Esophagus squamous epithelium (tissue), 5 donors: Measurements from ENCODE around the gene ASTN2. TPM values are rescaled to one million over a fixed set of nuclear protein-coding genes. Genes with fewer than 3 reads are reported as not detected.

Experiments
- DNase-seq: peaks from one replicate; lab custom pipeline; 2025; lab: John Stamatoyannopoulos, UW
- H3K27ac ChIP-seq, 4 donors: fragments of 200-600 bp; sonication (generic); one replicate each; pipeline ENCODE4 v1.5.1; 2016 to 2019; ENCODE audit warnings: mild to moderate bottlenecking in 1 of 4
- H3K27me3 ChIP-seq, 4 donors: fragments of 200-600 bp; sonication (generic); 1 replicate in 3 of 4; 2 replicates in 1 of 4; pipeline versions ENCODE4 v1.5.1 to v1.6.0; 2017 to 2021; ENCODE audit warnings: antibody characterized with exemption in 1 of 4
- H3K36me3 ChIP-seq, 3 donors: fragments of 200-600 bp; sonication (generic); one replicate each; pipeline ENCODE4 v1.5.1; 2016 to 2019
- H3K4me1 ChIP-seq, 3 donors: fragments of 200-600 bp; sonication (generic); one replicate each; pipeline ENCODE4 v1.5.1; 2017 to 2019
- H3K4me3 ChIP-seq, 4 donors: fragments of 200-600 bp; sonication (generic); 1 replicate in 3 of 4; 2 replicates in 1 of 4; pipeline ENCODE4 v1.5.1; 2016 to 2019; ENCODE audit warnings: mild to moderate bottlenecking in 2 of 4, moderate library complexity in 1 of 4
- H3K9me3 ChIP-seq, 3 donors: fragments of 200-600 bp; sonication (generic); one replicate each; pipeline ENCODE4 v1.5.1; 2016 to 2019
- POLR2A ChIP-seq, 4 donors: fragments of 450-650 bp; IDR thresholded peaks; one replicate each; pipeline ENCODE4 v1.6.1; 2017; ENCODE audit warnings: antibody characterized with exemption in 4 of 4, mild to moderate bottlenecking in 4 of 4, moderate library complexity in 3 of 4
- WGBS, 2 donors: methylation state at CpG; one replicate each; pipeline ENCODE4 v1.1.5; 2018; 5-methylcytosine and 5-hydroxymethylcytosine counted together
- intact Hi-C: fragments of 100-400 bp; cut with DNase I; formaldehyde crosslinking; loops from one replicate; pipeline ENCODE4 v1.15.0; 2022
- total RNA-seq, 4 donors: library from RNA; depleted of rRNA; stranded (reverse); fragments of >200 nt; gene quantifications; one replicate each; pipeline ENCODE4 v1.1.0, GENCODE V29; 2016
- TF ChIP-seq, protein P1 (sequence below), 6 experiments: fragments of 450-650 bp in 4 of 6; fragments of 200-600 bp in 2 of 6; sonication (generic) in 2 of 6; IDR thresholded peaks; one replicate each; pipeline ENCODE4 v1.5.1; 2016 to 2019; ENCODE audit warnings: antibody characterized with exemption in 6 of 6, mild to moderate bottlenecking in 4 of 6, moderate library complexity in 4 of 6
- donor health status: DM: yes; HTN: yes; CAD: no.

Gene ASTN2
- total RNA-seq, 4 donors from 2014 or later = 0.13 to 1.9 (median 0.27) TPM; not detected in 1

- Histone ChIP-seq H3K4me3 (no peak overlapping the region), H3K9me3 (no peaks in the 10 kb centered on the region), H3K36me3 (no peaks in the 10 kb centered on the region), H3K4me1 (no peaks in the 10 kb centered on the region), H3K27me3 (no peaks in the 10 kb centered on the region), H3K27ac (no peak overlapping the region)
- no peak for DNase-seq
- intact Hi-C loops = no loop called here
- TF ChIP-seq, protein P1, sequence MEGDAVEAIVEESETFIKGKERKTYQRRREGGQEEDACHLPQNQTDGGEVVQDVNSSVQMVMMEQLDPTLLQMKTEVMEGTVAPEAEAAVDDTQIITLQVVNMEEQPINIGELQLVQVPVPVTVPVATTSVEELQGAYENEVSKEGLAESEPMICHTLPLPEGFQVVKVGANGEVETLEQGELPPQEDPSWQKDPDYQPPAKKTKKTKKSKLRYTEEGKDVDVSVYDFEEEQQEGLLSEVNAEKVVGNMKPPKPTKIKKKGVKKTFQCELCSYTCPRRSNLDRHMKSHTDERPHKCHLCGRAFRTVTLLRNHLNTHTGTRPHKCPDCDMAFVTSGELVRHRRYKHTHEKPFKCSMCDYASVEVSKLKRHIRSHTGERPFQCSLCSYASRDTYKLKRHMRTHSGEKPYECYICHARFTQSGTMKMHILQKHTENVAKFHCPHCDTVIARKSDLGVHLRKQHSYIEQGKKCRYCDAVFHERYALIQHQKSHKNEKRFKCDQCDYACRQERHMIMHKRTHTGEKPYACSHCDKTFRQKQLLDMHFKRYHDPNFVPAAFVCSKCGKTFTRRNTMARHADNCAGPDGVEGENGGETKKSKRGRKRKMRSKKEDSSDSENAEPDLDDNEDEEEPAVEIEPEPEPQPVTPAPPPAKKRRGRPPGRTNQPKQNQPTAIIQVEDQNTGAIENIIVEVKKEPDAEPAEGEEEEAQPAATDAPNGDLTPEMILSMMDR (IDR thresholded peaks at IDR 0.05) = no peak
- no peak for TF ChIP-seq POLR2A (IDR thresholded peaks at IDR 0.05)
- 61 to 70% methylated on average over 4 of the region's 4 CpGs for WGBS, 2 donors
Observed at GRCh38 chr9:117363006-117363405, 51.9 kb downstream of the ASTN2 start.

DNA sequence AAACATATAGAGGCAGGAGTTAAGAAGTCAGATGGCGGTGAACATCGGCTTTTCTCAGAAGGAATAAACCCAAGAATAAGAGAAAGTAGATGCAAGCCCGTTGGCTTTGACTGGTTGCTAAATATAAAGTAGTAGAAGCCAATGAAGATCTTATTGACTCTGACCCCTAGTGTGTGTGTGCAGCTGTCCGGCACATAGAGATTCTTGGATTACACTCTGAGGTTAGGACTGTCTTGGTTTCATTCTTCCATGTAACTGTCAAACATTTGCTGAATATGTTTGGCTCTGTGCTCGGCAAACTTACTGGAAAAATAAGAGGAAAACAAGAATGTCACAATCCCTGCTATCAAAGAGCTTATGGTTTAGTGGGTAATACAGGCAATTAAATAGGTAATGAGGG lies 54.9 kb downstream of the ASTN2 start:
- no peaks in the 10 kb centered on the region for H3K36me3 ChIP-seq
- TF ChIP-seq, protein P1 (IDR thresholded peaks at IDR 0.05) = no peak
- no peak for TF ChIP-seq POLR2A (IDR thresholded peaks at IDR 0.05)
- no peaks in the 10 kb centered on the region for H3K9me3 ChIP-seq
- H3K27me3 ChIP-seq = no peaks in the 10 kb centered on the region
- WGBS, 2 donors = 70 to 74% methylated on average over 5 of the region's 5 CpGs
- no peaks in the 10 kb centered on the region for H3K4me1 ChIP-seq
- intact Hi-C loops = no loop called here
- no peak overlapping the region for H3K27ac ChIP-seq
- no peak overlapping the region for H3K4me3 ChIP-seq
- no peak for DNase-seq

GRCh38 chr9:117355542-117355941 lies 59.3 kb downstream of the ASTN2 start:
- no peak for DNase-seq
- no peak overlapping the region for H3K4me3 ChIP-seq
- H3K9me3 ChIP-seq = no peaks in the 10 kb centered on the region
- 29 to 59% methylated on average over 2 to 3 of the region's 3 CpGs for WGBS, 2 donors
- H3K27me3 ChIP-seq = no peaks in the 10 kb centered on the region
- no peaks in the 10 kb centered on the region for H3K36me3 ChIP-seq
- H3K27ac ChIP-seq = no peak overlapping the region
- intact Hi-C loops = no loop called here
- TF ChIP-seq POLR2A (IDR thresholded peaks at IDR 0.05) = no peak
- TF ChIP-seq, protein P1 (IDR thresholded peaks at IDR 0.05) = no peak
- no peaks in the 10 kb centered on the region for H3K4me1 ChIP-seq

DNA sequence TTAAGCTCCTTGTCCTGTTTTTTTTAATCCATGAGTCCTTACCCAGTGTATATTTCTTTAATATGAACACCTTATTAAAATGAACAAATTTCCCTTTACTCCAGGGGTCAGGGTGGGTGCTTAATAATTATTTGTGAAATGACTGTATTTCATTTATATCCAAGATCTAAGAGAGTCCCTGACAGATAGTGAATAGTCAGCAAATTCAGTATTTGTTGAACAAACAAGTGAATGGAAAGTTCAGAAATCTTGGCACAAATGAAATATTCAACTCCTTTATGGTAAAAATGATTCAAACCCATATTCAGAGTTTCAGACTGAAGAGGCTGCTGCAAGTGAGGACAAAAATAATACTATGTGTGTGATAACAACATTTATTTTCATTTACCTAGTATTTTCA lies 59.9 kb downstream of the ASTN2 start:
- intact Hi-C loops = no loop called here
- TF ChIP-seq, protein P1 (IDR thresholded peaks at IDR 0.05) = no peak

GRCh38 chr9:117354244-117354847 lies 60.5 kb downstream of the ASTN2 start:
- TF ChIP-seq, protein P1 (IDR thresholded peaks at IDR 0.05) = no peak
- TF ChIP-seq POLR2A (IDR thresholded peaks at IDR 0.05) = no peak
- Histone ChIP-seq H3K36me3 (no peaks in the 10 kb centered on the region), H3K27me3 (no peaks in the 10 kb centered on the region), H3K4me1 (no peaks in the 10 kb centered on the region), H3K4me3 (no peak overlapping the region), H3K9me3 (no peaks in the 10 kb centered on the region), H3K27ac (no peak overlapping the region)
- DNase-seq = no peak
- intact Hi-C loops = no loop called here
- 83 to 85% methylated on average over 1 of the region's 1 CpG for WGBS, 2 donors

More for the DNA sequence above, 59.9 kb downstream of the ASTN2 start:
- Histone ChIP-seq H3K36me3 (no peaks in the 10 kb centered on the region), H3K27me3 (no peaks in the 10 kb centered on the region), H3K4me1 (no peaks in the 10 kb centered on the region), H3K27ac (no peak overlapping the region), H3K4me3 (no peak overlapping the region), H3K9me3 (no peaks in the 10 kb centered on the region)
- no peak for DNase-seq
